Nephron progenitor cell (in vitro differentiated cells): ENCODE results near the gene PSMA5.
"Not testable (repeated sequence)": the region's sequence is repeated elsewhere in the genome, so short reads cannot be mapped to it uniquely, and the experiment has no call there.

Experiments used
- DNase-seq: peaks from one replicate; pipeline ENCODE4 v3.0.0; 2021
- H3K27ac Mint-ChIP-seq: 2 replicates; pipeline ENCODE4 v1.8.0; 2021; ENCODE audit warnings: mild to moderate bottlenecking, moderate library complexity, mixed read lengths
- H3K27me3 Mint-ChIP-seq: 2 replicates; pipeline ENCODE4 v1.8.0; 2021; ENCODE audit warnings: mild to moderate bottlenecking, low read depth, mixed read lengths; ENCODE audit not compliant: poor library complexity
- H3K36me3 Mint-ChIP-seq: 2 replicates; pipeline ENCODE4 v1.8.0; 2021; ENCODE audit warnings: low read depth, mixed read lengths
- H3K4me1 Mint-ChIP-seq: 2 replicates; pipeline ENCODE4 v1.8.0; 2021; ENCODE audit warnings: mixed read lengths
- H3K4me3 Mint-ChIP-seq: 2 replicates; pipeline ENCODE4 v1.8.0; 2021; ENCODE audit warnings: mild to moderate bottlenecking, moderate library complexity, mixed read lengths
- H3K9me3 Mint-ChIP-seq: 2 replicates; pipeline ENCODE4 v1.8.0; 2021; ENCODE audit warnings: mild to moderate bottlenecking, moderate library complexity, mixed read lengths
- CTCF ChIP-seq: fragments of 200-600 bp; sonication (generic); IDR thresholded peaks from 2 replicates; pipeline ENCODE4 v1.5.0; 2021; ENCODE audit warnings: antibody characterized with exemption

PSMA5 gene

GRCh38 chr1:109381573-109381972, 44.7 kb downstream of the PSMA5 start:
- no peak overlapping the region for H3K27ac Mint-ChIP-seq
- peaks cover 7% of the 10 kb centered on the region for H3K9me3 Mint-ChIP-seq
- no peaks in the 10 kb centered on the region for H3K4me1 Mint-ChIP-seq
- no peaks in the 10 kb centered on the region for H3K27me3 Mint-ChIP-seq
- H3K36me3 Mint-ChIP-seq = peaks cover 6% of the 10 kb centered on the region
- DNase-seq = no peak
- TF ChIP-seq CTCF = no peak
- no peak overlapping the region for H3K4me3 Mint-ChIP-seq

- Mint-ChIP-seq H3K27me3 (no peaks in the 10 kb centered on the region), H3K4me1 (no peaks in the 10 kb centered on the region), H3K9me3 (peaks cover 16% of the 10 kb centered on the region), H3K36me3 (peaks cover 13% of the 10 kb centered on the region), H3K27ac (no peak overlapping the region), H3K4me3 (no peak overlapping the region)
- no peak for TF ChIP-seq CTCF
- no peak for DNase-seq
Observed at GRCh38 chr1:109379907-109380306, 46.3 kb downstream of the PSMA5 start.

GRCh38 chr1:109379422-109379821, 46.8 kb downstream of the PSMA5 start:
- Mint-ChIP-seq H3K36me3 (peaks cover 15% of the 10 kb centered on the region), H3K27ac (no peak overlapping the region), H3K4me1 (no peaks in the 10 kb centered on the region), H3K27me3 (no peaks in the 10 kb centered on the region), H3K9me3 (peaks cover 16% of the 10 kb centered on the region), H3K4me3 (no peak overlapping the region)
- DNase-seq = no peak
- no peak for TF ChIP-seq CTCF

- H3K4me1 Mint-ChIP-seq = no peaks in the 10 kb centered on the region
- no peak overlapping the region for H3K4me3 Mint-ChIP-seq
- no peak for TF ChIP-seq CTCF
- H3K27ac Mint-ChIP-seq = no peak overlapping the region
- H3K36me3 Mint-ChIP-seq = peaks cover 15% of the 10 kb centered on the region
- H3K27me3 Mint-ChIP-seq = peaks cover 3% of the 10 kb centered on the region
- DNase-seq = no peak
- peaks cover 12% of the 10 kb centered on the region for H3K9me3 Mint-ChIP-seq
Observed at GRCh38 chr1:109377698-109378097, 48.5 kb downstream of the PSMA5 start.

- H3K4me1 Mint-ChIP-seq, H3K27ac Mint-ChIP-seq: not testable (repeated sequence)
Observed at GRCh38 chr1:109373696-109374095, 52.6 kb downstream of the PSMA5 start.

GRCh38 chr1:109373126-109373525, 53.1 kb downstream of the PSMA5 start:
- Mint-ChIP-seq H3K9me3 (peaks cover 12% of the 10 kb centered on the region), H3K36me3 (peaks cover 15% of the 10 kb centered on the region), H3K4me1 (peaks cover 9% of the 10 kb centered on the region), H3K4me3 (no peak overlapping the region), H3K27ac (no peak overlapping the region), H3K27me3 (peaks cover 3% of the 10 kb centered on the region)
- no peak for DNase-seq
- TF ChIP-seq CTCF = no peak

More at GRCh38 chr1:109373696-109374095, 52.6 kb downstream of the PSMA5 start:
- not testable (repeated sequence) for DNase-seq, H3K27me3 Mint-ChIP-seq, H3K4me3 Mint-ChIP-seq
- H3K36me3 Mint-ChIP-seq = peaks cover 15% of the 10 kb centered on the region
- H3K9me3 Mint-ChIP-seq = peaks cover 12% of the 10 kb centered on the region
